HCT116 (cell line): ENCODE measurements around the gene PLPP2. TPM values are rescaled to one million over a fixed set of nuclear protein-coding genes. Genes with fewer than 3 reads are reported as not detected.

Experiments
- ATAC-seq: fragments of 200-7000 bp; cut with Tn5 transposase; 2 replicates; pipeline ENCODE4 v1.9.1; 2020; ENCODE audit warnings: mild to moderate bottlenecking, moderate library complexity
- BruUV-seq: library from RNA; stranded (reverse); fragments of 400-500 nt; replicated peaks from 2 replicates; lab custom pipeline; 2021; lab: Mats Ljungman, UMichigan
- CTCF ChIA-PET: fragments of 300-600 bp; sonication (Branson Sonifier 250); formaldehyde crosslinking; loops from one replicate; lab custom pipeline; 2021; ENCODE audit warnings: antibody characterized with exemption; lab: Charles Lee
- POLR2A ChIA-PET: fragments of 300-600, 350-600 bp; sonication (Branson Sonifier 250); formaldehyde crosslinking; loops from one replicate; lab custom pipeline; 2021; ENCODE audit warnings: antibody characterized with exemption; lab: Charles Lee
- RAD21 ChIA-PET, 2 experiments: fragments of 300-600 bp; sonication (Branson Sonifier 250); formaldehyde crosslinking; loops; one replicate each; lab custom pipeline; 2023; ENCODE audit warnings: low total read pairs in 2 of 2; ENCODE audit not compliant: uncharacterized antibody in 2 of 2, unreplicated experiment in 2 of 2, low non-redundant PET in 1 of 2; lab: Charles Lee
- DNase-seq: peaks from one replicate; pipeline ENCODE4 v3.0.0-alpha.2; 2010; ENCODE audit warnings: low read depth, low spot score
- H2AFZ ChIP-seq: fragments of 200-600 bp; shearing (Covaris generic), sonication (generic); 2 replicates; pipeline ENCODE4 v1.6.1; 2017; ENCODE audit warnings: low read depth, mixed run types, mixed read lengths, antibody characterized with exemption, low read length; ENCODE audit not compliant: poor library complexity, severe bottlenecking
- H3K27ac ChIP-seq: 2 replicates; pipeline ENCODE4 v1.5.1; 2012; ENCODE audit warnings: low read depth, low read length
- H3K27me3 ChIP-seq: fragments of 200-600 bp; sonication (generic); 2 replicates; pipeline ENCODE4 v1.6.1; 2016; ENCODE audit warnings: mixed run types, low read length, mixed read lengths; ENCODE audit not compliant: insufficient read depth
- H3K36me3 ChIP-seq, 2 experiments: fragments of 200-500 bp in 1 of 2; fragments of 200-600 bp in 1 of 2; sonication (Bioruptor generic) in 1 of 2; sonication (generic) in 1 of 2; 2 replicates each; pipeline versions ENCODE4 v1.5.1 to v1.6.1; 2014 to 2016; ENCODE audit warnings: low read length in 2 of 2, inconsistent platforms in 1 of 2, mixed read lengths in 1 of 2, mixed run types in 1 of 2; ENCODE audit not compliant: insufficient read depth in 2 of 2, control insufficient read depth in 1 of 2
- H3K4me1 ChIP-seq, 2 experiments: fragments of 200-600 bp in 1 of 2; sonication (generic) in 1 of 2; 2 replicates each; pipeline versions ENCODE4 v1.5.1 to v1.6.1; 2012 to 2017; ENCODE audit warnings: low read length in 2 of 2, inconsistent platforms in 1 of 2, mild to moderate bottlenecking in 1 of 2, mixed read lengths in 1 of 2, mixed run types in 1 of 2, moderate library complexity in 1 of 2; ENCODE audit not compliant: insufficient read depth in 2 of 2, control insufficient read depth in 1 of 2
- H3K4me2 ChIP-seq: fragments of 200-600 bp; sonication (generic); 2 replicates; pipeline ENCODE4 v1.6.1; 2017; ENCODE audit warnings: mixed run types, low read length, mixed read lengths
- H3K4me3 ChIP-seq, 2 experiments: fragments of 200-600 bp in 1 of 2; sonication (generic) in 1 of 2; replicated peaks in 1 of 2; 2 replicates each; pipeline ENCODE4 v1.5.1; 2011 to 2016; ENCODE audit warnings: low read length in 2 of 2, control low read depth in 1 of 2, low read depth in 1 of 2, mild to moderate bottlenecking in 1 of 2, mixed read lengths in 1 of 2, mixed run types in 1 of 2
- H3K79me2 ChIP-seq: fragments of 200-600 bp; sonication (generic); 2 replicates; pipeline ENCODE4 v1.6.1; 2017; ENCODE audit warnings: mild to moderate bottlenecking, mixed run types, low read length, moderate library complexity, mixed read lengths; ENCODE audit not compliant: insufficient read depth
- H3K9ac ChIP-seq: fragments of 200-600 bp; sonication (generic); 2 replicates; pipeline ENCODE4 v1.6.1; 2016; ENCODE audit warnings: low read length, mixed read lengths
- H3K9me2 ChIP-seq: fragments of 200-600 bp; sonication (generic), shearing (Covaris generic); 2 replicates; pipeline ENCODE4 v1.6.1; 2017; ENCODE audit warnings: mixed run types, mild to moderate bottlenecking, moderate library complexity; ENCODE audit not compliant: insufficient read depth
- H3K9me3 ChIP-seq, 2 experiments: fragments of 200-500 bp in 1 of 2; fragments of 200-600 bp in 1 of 2; sonication (Bioruptor generic) in 1 of 2; sonication (generic) in 1 of 2; 2 replicates each; pipeline ENCODE4 v1.6.1; 2014 to 2017; ENCODE audit warnings: low read length in 2 of 2, mixed read lengths in 2 of 2, inconsistent platforms in 1 of 2, low read depth in 1 of 2, mild to moderate bottlenecking in 1 of 2, mixed run types in 1 of 2, moderate library complexity in 1 of 2; ENCODE audit not compliant: control insufficient read depth in 1 of 2, insufficient read depth in 1 of 2
- H4K20me1 ChIP-seq: fragments of 200-600 bp; sonication (generic), shearing (Covaris generic); 2 replicates; pipeline ENCODE4 v1.6.1; 2017; ENCODE audit warnings: mixed run types, mild to moderate bottlenecking, moderate library complexity; ENCODE audit not compliant: insufficient read depth
- CEBPB ChIP-seq: IDR thresholded peaks from 2 replicates; pipeline ENCODE4 v1.6.1; 2012; ENCODE audit warnings: low read depth
- EGR1 ChIP-seq: IDR thresholded peaks from 2 replicates; pipeline ENCODE4 v1.6.1; 2012; ENCODE audit warnings: low read depth
- ELF1 ChIP-seq: IDR thresholded peaks from 2 replicates; pipeline ENCODE4 v1.6.1; 2012; ENCODE audit warnings: low read depth, borderline replicate concordance
- EZH2 ChIP-seq: fragments of 200-600 bp; sonication (generic); IDR thresholded peaks from 2 replicates; pipeline ENCODE4 v1.6.1; 2017; ENCODE audit warnings: antibody characterized with exemption, mixed run types
- FOSL1 ChIP-seq: IDR thresholded peaks from 2 replicates; pipeline ENCODE4 v1.6.1; 2012; ENCODE audit warnings: low read depth
- JUND ChIP-seq: IDR thresholded peaks from 2 replicates; pipeline ENCODE4 v1.6.1; 2012
- RAD21 ChIP-seq: IDR thresholded peaks from 2 replicates; pipeline ENCODE4 v1.6.1; 2012; ENCODE audit warnings: low read depth, mild to moderate bottlenecking
- TCF7L2 ChIP-seq: IDR thresholded peaks from 2 replicates; pipeline ENCODE4 v1.7.0; 2011; ENCODE audit warnings: borderline replicate concordance, inconsistent platforms; ENCODE audit not compliant: insufficient read depth, insufficient read length; ENCODE audit errors: extremely low read depth
- ZFX ChIP-seq: fragments of 450-650 bp; IDR thresholded peaks from 2 replicates; pipeline ENCODE4 v1.6.1; 2017
- intact Hi-C: fragments of 100-400 bp; cut with micrococcal nuclease; formaldehyde crosslinking; loops from 2 replicates; pipeline ENCODE4 v1.10.0; 2022
- total RNA-seq: library from RNA; stranded (reverse); gene quantifications from one replicate; pipeline ENCODE4 v1.2.1, GENCODE V29; 2021; ENCODE audit not compliant: unreplicated experiment
- TF ChIP-seq, protein P1 (sequence below): IDR thresholded peaks from 2 replicates; pipeline ENCODE4 v1.6.1; 2012; ENCODE audit warnings: low read depth
- TF ChIP-seq, protein P2 (sequence below): IDR thresholded peaks from 2 replicates; pipeline ENCODE4 v1.6.1; 2012

PLPP2 gene
- total RNA-seq, 1 experiment from 2014 or later: 128 TPM

DNA sequence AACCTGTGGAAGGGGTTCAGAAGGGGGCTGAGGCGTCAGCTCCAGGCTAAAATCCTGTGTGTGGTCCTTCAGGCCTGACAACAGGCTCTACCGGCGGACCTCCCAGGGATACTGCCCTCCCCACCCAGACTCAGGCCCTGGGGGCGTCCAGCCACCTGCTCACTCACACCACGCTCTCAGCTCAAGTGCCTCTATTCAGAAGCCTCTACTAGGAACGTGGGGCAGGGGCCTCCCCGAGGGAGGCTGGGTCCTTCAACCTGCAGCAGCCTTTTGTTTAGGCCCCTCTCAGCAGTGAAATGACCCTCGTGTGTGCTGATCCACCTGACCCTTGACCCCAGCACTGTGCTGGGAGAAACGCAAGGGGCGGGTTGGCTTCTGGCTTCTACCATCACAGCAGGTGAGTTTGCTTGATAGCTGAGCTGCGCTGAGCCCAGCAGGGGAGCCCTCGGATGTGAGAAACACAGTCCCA lies 10.6 kb downstream of the PLPP2 start:
- no peak overlapping the region for H3K27ac ChIP-seq
- H3K79me2 ChIP-seq: peaks cover 15% of the 10 kb centered on the region
- CTCF ChIA-PET: no interaction called here
- H3K9me3 ChIP-seq: no peaks in the 10 kb centered on the region
- no peak overlapping the region for H3K9ac ChIP-seq
- ATAC-seq (no peak), DNase-seq (no peak)
- H3K4me1 ChIP-seq: no peaks in the 10 kb centered on the region
- H3K4me3 ChIP-seq: no peak overlapping the region
- H3K27me3 ChIP-seq: no peaks in the 10 kb centered on the region
- H2AFZ ChIP-seq: no peak overlapping the region
- H3K9me2 ChIP-seq: no peaks in the 10 kb centered on the region
- no peak overlapping the region for H3K4me2 ChIP-seq
- RAD21 ChIA-PET: interaction anchor here in 1 of 2 experiments (0.6 kb wide), 1 partner anchor 13 kb away, joined by 4 read pairs; no protein-coding TSS in a partner anchor
- BruUV-seq: no TSS peak
- TF ChIP-seq ELF1: no peak
- TF ChIP-seq TCF7L2: no peak
- TF ChIP-seq, all 23 proteins: peak for 0
- Histone ChIP-seq H4K20me1 (no peaks in the 10 kb centered on the region), H3K36me3 (peaks cover 16 to 29% of the 10 kb centered on the region in 2 experiments; a peak in 3 of 4 replicates)
- POLR2A ChIA-PET: no interaction called here
- intact Hi-C loops: no loop called here

DNA sequence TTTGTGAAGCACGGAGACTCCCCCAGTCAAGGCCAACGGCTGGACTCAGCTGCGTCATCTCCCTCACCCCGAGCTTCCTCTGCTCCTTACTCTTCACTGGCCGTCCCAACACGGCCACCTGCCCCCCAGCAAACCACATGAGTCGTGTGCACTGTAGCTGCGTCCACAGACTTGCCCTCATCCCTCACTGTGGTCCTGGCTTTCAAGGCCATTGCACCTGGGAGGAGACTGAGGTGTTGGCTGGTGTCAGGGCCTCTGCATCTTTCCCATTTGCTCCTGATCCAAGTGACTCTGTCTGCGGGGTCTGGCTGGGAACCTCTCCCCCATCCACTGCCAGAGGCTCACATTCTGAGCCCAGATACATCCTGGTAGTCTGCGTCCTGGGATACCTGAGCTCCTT lies 11.5 kb downstream of the PLPP2 start:
- ATAC-seq (0 out of 2 replicates have a peak, but pooled peaks have one; percentile 22), DNase-seq (no peak)
- Histone ChIP-seq H3K4me1 (no peaks in the 10 kb centered on the region), H3K27ac (no peak overlapping the region; the same call in 1 of the 2 replicates), H3K9me2 (no peaks in the 10 kb centered on the region), H3K4me2 (no peak overlapping the region), H3K27me3 (no peaks in the 10 kb centered on the region), H3K9ac (no peak overlapping the region), H3K36me3 (peaks cover 16 to 28% of the 10 kb centered on the region in 2 experiments; a peak in 3 of 4 replicates), H4K20me1 (no peaks in the 10 kb centered on the region), H3K9me3 (no peaks in the 10 kb centered on the region), H3K79me2 (peaks cover 14% of the 10 kb centered on the region)
- ChIA-PET RAD21 (no interaction called here), POLR2A (no interaction called here), CTCF (no interaction called here)
- intact Hi-C loops: no loop called here
- BruUV-seq: no TSS peak
- no peak for TF ChIP-seq EGR1
- TF ChIP-seq FOSL1: no peak
- TF ChIP-seq JUND: no peak
- TF ChIP-seq TCF7L2: no peak
- TF ChIP-seq, protein P1, sequence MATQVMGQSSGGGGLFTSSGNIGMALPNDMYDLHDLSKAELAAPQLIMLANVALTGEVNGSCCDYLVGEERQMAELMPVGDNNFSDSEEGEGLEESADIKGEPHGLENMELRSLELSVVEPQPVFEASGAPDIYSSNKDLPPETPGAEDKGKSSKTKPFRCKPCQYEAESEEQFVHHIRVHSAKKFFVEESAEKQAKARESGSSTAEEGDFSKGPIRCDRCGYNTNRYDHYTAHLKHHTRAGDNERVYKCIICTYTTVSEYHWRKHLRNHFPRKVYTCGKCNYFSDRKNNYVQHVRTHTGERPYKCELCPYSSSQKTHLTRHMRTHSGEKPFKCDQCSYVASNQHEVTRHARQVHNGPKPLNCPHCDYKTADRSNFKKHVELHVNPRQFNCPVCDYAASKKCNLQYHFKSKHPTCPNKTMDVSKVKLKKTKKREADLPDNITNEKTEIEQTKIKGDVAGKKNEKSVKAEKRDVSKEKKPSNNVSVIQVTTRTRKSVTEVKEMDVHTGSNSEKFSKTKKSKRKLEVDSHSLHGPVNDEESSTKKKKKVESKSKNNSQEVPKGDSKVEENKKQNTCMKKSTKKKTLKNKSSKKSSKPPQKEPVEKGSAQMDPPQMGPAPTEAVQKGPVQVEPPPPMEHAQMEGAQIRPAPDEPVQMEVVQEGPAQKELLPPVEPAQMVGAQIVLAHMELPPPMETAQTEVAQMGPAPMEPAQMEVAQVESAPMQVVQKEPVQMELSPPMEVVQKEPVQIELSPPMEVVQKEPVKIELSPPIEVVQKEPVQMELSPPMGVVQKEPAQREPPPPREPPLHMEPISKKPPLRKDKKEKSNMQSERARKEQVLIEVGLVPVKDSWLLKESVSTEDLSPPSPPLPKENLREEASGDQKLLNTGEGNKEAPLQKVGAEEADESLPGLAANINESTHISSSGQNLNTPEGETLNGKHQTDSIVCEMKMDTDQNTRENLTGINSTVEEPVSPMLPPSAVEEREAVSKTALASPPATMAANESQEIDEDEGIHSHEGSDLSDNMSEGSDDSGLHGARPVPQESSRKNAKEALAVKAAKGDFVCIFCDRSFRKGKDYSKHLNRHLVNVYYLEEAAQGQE: no peak
- no peak for TF ChIP-seq ELF1
- no peak for TF ChIP-seq ZFX
- TF ChIP-seq CEBPB: no peak
- TF ChIP-seq RAD21: no peak
- TF ChIP-seq, protein P2, sequence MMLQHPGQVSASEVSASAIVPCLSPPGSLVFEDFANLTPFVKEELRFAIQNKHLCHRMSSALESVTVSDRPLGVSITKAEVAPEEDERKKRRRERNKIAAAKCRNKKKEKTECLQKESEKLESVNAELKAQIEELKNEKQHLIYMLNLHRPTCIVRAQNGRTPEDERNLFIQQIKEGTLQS: no peak
- TF ChIP-seq EZH2: no peak
- TF ChIP-seq, all 23 proteins: peak for 0
- Histone ChIP-seq H3K4me3 (no peak overlapping the region), H2AFZ (no peak overlapping the region)
